NCI-H2029 (cell line): ENCODE measurements around the gene FRYL.
"Not testable (repeated sequence)": the region's sequence is repeated elsewhere in the genome, so short reads cannot be mapped to it uniquely, and the experiment has no call there.

Source experiments
- DNase-seq: peaks from one replicate; lab custom pipeline; 2025; lab: John Stamatoyannopoulos, UW

FRYL gene

GRCh38 chr4:48785302-48785701 is 5.2 kb upstream of the FRYL start:
- DNase-seq: no peak

- DNase-seq: no peak
Observed at GRCh38 chr4:48781968-48782367, 1.9 kb upstream of the FRYL start.

GRCh38 chr4:48780865-48781214 is 761 bp upstream of the FRYL start:
- peak; percentile 38 for DNase-seq

DNA sequence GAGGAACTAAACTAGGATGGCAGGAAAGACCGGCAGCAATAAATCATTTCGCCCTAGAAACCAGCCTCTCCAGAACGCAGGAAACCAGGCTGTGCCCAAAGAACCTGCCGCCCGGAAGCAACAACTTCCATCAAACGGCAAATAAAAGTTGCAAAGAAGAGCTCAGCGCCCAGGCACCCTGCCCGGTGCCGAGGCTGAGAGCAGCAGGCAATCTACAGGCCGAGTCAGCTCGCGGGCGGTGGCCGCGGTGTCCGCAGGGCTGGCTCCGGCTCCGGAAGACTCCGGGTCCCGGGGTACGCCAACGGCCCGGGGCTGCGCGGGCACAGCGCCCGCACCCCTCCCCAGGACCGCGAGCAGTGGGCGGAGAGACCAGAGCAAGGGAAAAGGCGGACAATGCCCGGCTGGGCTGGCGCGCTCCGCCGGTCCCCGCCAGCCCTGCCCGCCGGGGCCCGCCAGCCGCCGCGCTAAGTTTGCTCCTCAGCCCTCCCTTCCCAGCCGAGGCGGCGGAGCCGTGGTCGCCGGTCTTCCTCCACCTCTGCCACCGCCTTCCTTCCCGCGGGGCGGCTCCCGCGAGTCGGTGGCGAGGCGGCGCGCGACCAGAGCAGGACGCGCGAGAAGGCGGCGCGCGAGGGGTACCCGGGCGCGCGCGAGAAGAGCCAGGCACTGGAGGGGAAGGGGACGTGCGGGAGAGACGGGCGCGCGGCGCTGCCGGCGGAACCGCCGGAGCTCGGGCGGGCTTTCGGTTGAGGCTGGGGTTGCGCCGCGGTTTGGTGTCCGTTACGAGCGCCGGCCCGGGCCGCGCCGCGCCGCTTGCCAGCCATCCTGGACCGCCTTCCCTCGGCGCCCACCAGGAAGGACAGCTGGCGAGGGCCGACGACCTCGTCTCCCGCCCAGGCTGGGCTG is 733 bp downstream of the FRYL start:
- DNase-seq: peak; percentile 18

GRCh38 chr4:48778431-48779094 is 1.5 kb downstream of the FRYL start:
- DNase-seq: no peak

DNA sequence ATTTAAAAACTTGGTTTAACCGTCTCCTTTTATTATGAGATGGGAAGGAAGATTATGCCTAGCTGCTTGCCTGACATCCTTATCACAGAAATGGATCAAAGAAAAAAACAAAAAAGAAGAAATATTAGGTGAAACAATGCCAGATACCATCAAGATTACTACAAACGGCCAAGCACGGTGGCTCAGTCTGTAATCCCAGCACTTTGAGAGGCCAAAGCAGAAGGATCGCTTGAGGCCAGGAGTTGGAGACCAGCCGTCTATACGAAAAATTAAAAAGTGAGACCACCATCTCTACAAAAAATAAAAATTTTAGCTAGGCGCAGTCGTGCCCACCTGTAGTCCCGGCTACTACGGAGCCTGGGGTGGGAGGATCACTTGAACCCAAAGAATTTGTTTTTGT is 2.3 kb downstream of the FRYL start:
- DNase-seq: no peak

GRCh38 chr4:48774760-48775710 is 5.0 kb downstream of the FRYL start:
- DNase-seq: no peak

GRCh38 chr4:48772556-48772955 is 7.5 kb downstream of the FRYL start:
- DNase-seq: no peak

DNA sequence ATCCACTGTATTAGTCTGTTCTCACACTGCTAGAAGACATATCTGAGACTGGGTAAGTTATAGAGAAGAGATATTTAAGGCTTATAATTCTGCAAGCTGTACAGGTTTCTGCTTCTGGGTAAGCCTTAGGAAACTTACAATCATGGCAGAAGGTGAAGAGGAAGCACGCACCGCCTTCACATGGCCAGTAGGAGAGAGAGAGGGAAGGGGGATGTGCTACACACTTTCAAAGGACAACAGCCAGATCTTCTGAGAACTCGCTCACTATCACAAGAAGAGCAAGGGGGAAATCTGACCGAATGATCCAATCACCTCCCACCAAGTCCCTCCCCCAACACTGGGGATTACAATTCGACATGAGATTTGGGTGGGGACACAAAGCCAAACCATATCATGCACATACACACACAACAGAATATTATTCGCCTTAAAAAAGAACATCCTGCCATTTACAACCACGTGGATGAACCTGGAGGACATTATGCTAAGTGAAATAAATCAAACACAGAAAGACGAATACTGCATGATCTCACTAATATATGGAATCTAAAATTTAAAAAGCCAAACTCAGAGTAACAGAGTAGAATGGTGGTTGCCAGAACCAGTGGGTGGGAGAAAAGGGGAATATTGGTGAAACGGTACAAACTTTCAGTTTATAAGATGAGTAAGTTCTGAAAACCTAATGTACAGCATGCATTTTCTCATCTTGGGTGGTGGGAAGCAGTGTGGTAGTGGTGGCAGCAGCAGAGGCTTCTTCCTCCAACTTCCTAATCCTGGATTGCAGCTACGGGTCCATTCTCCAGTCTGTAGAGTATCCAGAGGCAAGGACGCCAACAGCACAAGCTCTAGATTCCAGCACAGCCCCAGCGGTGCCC is 12.8 kb downstream of the FRYL start:
- DNase-seq: no peak

DNA sequence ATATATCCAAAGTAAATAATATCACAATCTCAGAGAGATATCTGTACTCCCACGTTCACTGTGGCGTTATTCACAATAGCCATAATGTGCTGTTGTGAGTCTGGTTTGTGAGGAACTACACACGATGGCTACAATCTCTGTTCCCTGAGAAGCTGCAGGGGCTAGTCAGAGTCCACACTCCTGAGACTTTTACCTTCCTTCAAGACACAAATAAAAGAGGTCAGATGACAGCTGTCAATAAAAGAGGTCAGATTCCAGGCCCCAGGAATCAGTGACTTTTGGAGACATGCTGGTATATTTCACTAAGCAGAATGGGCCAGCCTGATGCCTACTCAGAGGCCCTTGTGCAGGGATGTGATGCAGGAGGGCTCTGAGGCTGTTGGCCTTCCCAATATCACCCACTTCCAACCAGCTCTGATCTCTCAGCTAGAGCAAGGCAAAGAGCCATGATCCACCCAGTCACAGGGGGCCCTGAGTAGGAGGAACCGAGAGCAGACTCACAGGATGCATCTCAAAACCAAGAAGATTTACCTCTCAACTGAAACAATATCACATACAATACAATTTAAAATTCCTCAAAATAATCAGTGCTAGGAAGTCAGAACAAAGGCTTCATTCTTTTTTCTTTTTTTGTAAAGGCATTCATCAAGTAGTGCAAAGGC is 13.8 kb downstream of the FRYL start:
- no peak for DNase-seq

- DNase-seq: no peak
Observed at GRCh38 chr4:48762408-48762807, 17.7 kb downstream of the FRYL start.

- DNase-seq: no peak
Observed at GRCh38 chr4:48761286-48761685, 18.8 kb downstream of the FRYL start.

DNA sequence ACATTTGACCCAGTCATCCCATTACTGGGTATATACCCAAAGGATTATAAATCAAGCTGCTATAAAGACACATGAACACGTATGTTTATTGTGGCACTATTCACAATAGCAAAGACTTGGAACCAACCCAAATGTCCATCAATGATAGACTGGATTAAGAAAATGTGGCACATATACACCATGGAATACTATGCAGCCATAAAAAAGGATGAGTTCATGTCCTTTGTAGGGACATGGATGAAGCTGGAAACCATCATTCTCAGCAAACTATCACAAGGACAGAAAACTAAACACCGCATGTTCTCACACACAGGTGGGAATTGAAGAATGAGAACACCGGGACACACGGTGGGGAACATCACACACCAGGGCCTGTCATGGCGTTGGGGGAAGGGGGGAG is 21.4 kb downstream of the FRYL start:
- not testable (repeated sequence) for DNase-seq

- no peak for DNase-seq
Observed at GRCh38 chr4:48756689-48757220, 23.3 kb downstream of the FRYL start.

- no peak for DNase-seq
Observed at GRCh38 chr4:48755281-48755680, 24.8 kb downstream of the FRYL start.

DNA sequence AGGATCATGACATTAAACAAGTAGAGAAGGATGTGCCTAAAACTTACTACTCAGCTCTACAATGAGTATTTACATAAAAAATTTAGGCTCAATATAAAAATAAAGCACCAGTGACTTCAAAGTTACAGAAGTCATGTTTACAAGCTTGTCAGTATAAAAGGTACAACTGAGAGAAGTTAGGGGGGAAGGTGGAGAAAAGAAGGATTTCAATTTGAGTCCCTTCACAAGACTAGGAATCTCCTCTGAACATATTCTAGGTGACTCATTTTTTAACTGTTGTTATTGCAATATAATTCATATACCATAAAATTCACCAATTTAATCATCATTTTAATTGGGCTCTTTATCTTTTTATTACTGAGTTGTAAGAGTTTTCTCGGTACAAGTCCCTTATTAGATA is 26.9 kb downstream of the FRYL start:
- no peak for DNase-seq

DNA sequence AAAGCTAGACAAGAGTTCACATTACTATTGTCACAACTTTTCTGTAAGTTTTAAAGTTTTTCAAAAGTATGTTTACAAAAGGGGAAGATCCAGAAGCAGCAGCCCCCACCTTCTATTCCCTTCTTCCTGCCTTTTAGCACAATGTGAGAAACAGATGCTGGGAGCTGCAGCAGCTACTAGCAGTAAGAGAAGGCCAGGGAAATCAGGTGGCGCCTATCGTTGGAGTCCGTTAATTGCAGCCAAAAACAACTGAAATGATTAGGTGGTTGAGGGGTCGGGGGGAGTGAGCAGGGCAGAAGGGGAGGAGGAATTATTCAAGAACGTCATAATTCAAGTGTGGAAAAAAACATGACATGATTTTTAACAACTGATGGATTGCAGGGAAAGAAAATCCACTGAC is 27.4 kb downstream of the FRYL start:
- DNase-seq: no peak

GRCh38 chr4:48752246-48752645 is 27.8 kb downstream of the FRYL start:
- no peak for DNase-seq

- no peak for DNase-seq
Observed at GRCh38 chr4:48748949-48749596, 31.0 kb downstream of the FRYL start.
